OCI-LY1 (cell line): ENCODE results near the gene NDUFB6.

Source experiments
- CTCF ChIP-seq: fragments of 200-600 bp; sonication (generic), shearing (Covaris generic); IDR thresholded peaks from 2 replicates; pipeline ENCODE4 v1.5.1; 2017; ENCODE audit warnings: mild to moderate bottlenecking, antibody characterized with exemption, low read length, moderate library complexity, mixed read lengths
- EZH2 ChIP-seq: fragments of 200-600 bp; sonication (generic), shearing (Covaris generic); IDR thresholded peaks from 2 replicates; pipeline ENCODE4 v1.8.0; 2017; ENCODE audit warnings: borderline replicate concordance, mixed run types, mild to moderate bottlenecking, antibody characterized with exemption, low read length, moderate library complexity, mixed read lengths

- no peak for TF ChIP-seq CTCF
- no peak for TF ChIP-seq EZH2
Measured at GRCh38 chr9:32550150-32550561, 22.8 kb downstream of the NDUFB6 start.
